NCI-H128 (cell line): Measurements from ENCODE around the gene METTL9.
"Not testable (repeated sequence)": the region's sequence is repeated elsewhere in the genome, so short reads cannot be mapped to it uniquely, and the experiment has no call there.

Experiments
- DNase-seq: peaks from one replicate; lab custom pipeline; 2025; ENCODE audit not compliant: unreplicated experiment; lab: John Stamatoyannopoulos, UW

METTL9 gene

GRCh38 chr16:21573506-21573905, 25.9 kb upstream of the METTL9 start:
- not testable (repeated sequence) for DNase-seq

- no peak for DNase-seq
Measured at GRCh38 chr16:21574372-21574771, 25.0 kb upstream of the METTL9 start.

- not testable (repeated sequence) for DNase-seq
Measured at GRCh38 chr16:21576323-21576722, 23.1 kb upstream of the METTL9 start.

- not testable (repeated sequence) for DNase-seq
Measured at GRCh38 chr16:21577487-21577886, 21.9 kb upstream of the METTL9 start.

- not testable (repeated sequence) for DNase-seq
Measured at GRCh38 chr16:21578311-21578710, 21.1 kb upstream of the METTL9 start.

- DNase-seq, result not testable (repeated sequence)
Measured at GRCh38 chr16:21580131-21580530, 19.2 kb upstream of the METTL9 start.

- DNase-seq, result no peak
Measured at GRCh38 chr16:21580807-21581206, 18.6 kb upstream of the METTL9 start.

GRCh38 chr16:21584817-21585216, 14.6 kb upstream of the METTL9 start:
- no peak for DNase-seq

- not testable (repeated sequence) for DNase-seq
Measured at GRCh38 chr16:21588593-21588992, 10.8 kb upstream of the METTL9 start.

GRCh38 chr16:21589551-21589950, 9.8 kb upstream of the METTL9 start:
- no peak for DNase-seq

- DNase-seq, result no peak
Measured at GRCh38 chr16:21590287-21590686, 9.1 kb upstream of the METTL9 start.

- no peak for DNase-seq
Measured at GRCh38 chr16:21590796-21591195, 8.6 kb upstream of the METTL9 start.

GRCh38 chr16:21592191-21592590, 7.2 kb upstream of the METTL9 start:
- DNase-seq, result no peak

GRCh38 chr16:21593530-21594289, 5.7 kb upstream of the METTL9 start:
- DNase-seq, result no peak

- no peak for DNase-seq
Measured at GRCh38 chr16:21597561-21598030, 1.8 kb upstream of the METTL9 start.

- DNase-seq, result no peak
Measured at GRCh38 chr16:21598206-21598605, 1.2 kb upstream of the METTL9 start.

- DNase-seq, result no peak
Measured at GRCh38 chr16:21598701-21599121, 666 bp upstream of the METTL9 start.

- DNase-seq, result no peak
Measured at GRCh38 chr16:21600031-21600773, 825 bp downstream of the METTL9 start.

GRCh38 chr16:21602785-21603184, 3.4 kb downstream of the METTL9 start:
- no peak for DNase-seq

GRCh38 chr16:21603928-21604327, 4.6 kb downstream of the METTL9 start:
- DNase-seq, result no peak

- DNase-seq, result not testable (repeated sequence)
Measured at GRCh38 chr16:21605848-21606247, 6.5 kb downstream of the METTL9 start.

GRCh38 chr16:21608639-21609328, 9.4 kb downstream of the METTL9 start:
- DNase-seq, result no peak
